ENCODE measurements around the gene IFT80. TPM values are rescaled to one million over a fixed set of nuclear protein-coding genes. Genes with fewer than 3 reads are reported as not detected.

IFT80 gene
- total and polyA plus RNA-seq, 10 of the 15 experiments (the other 5 are each of a cell fraction or from before 2014, with no cell fraction given) = 6.5 to 21.5 (median 14.1) TPM

- TF ChIP-seq MEF2A (IDR thresholded peaks at IDR 0.05; ENCODE audit: insufficient read depth, low read depth, low read length) (no peak), CEBPZ (IDR thresholded peaks at IDR 0.05; ENCODE audit: low read depth, low read length) (no peak), POU2F2 (IDR thresholded peaks at IDR 0.05; ENCODE audit: borderline replicate concordance, low read depth, low read length) (no peak), ZNF687 (IDR thresholded peaks at IDR 0.05) (no peak), SIX5 (IDR thresholded peaks at IDR 0.05; ENCODE audit: low read depth, low read length, severe bottlenecking) (no peak), BRCA1 (IDR thresholded peaks at IDR 0.05; ENCODE audit: low read depth, low read length) (no peak), SREBF2 (IDR thresholded peaks at IDR 0.05; ENCODE audit: low read length) (no peak), MTA2 (IDR thresholded peaks at IDR 0.05; ENCODE audit: low read depth) (peak; percentile 78)
Observed at GRCh38 chr3:160368804-160369203, 30.2 kb downstream of the IFT80 start (continued).

All from GM12878 (cell line).